HUES6 (cell line): Measurements from ENCODE around the gene CGRRF1.
A peak's percentile ranks its signal among the peaks of the same experiment; 100 is the strongest.

Experiments used
- H3K27ac ChIP-seq: 2 replicates; pipeline ENCODE4 v1.7.0; 2013; ENCODE audit warnings: low read depth, mild to moderate bottlenecking, low read length, inconsistent platforms
- H3K27me3 ChIP-seq: 2 replicates; pipeline ENCODE4 v1.6.1; 2013; ENCODE audit warnings: low read length; ENCODE audit not compliant: control insufficient read depth, insufficient read depth
- H3K36me3 ChIP-seq: 2 replicates; pipeline ENCODE4 v1.6.1; 2013; ENCODE audit warnings: low read length; ENCODE audit not compliant: control insufficient read depth, insufficient read depth
- H3K4me1 ChIP-seq: 2 replicates; pipeline ENCODE4 v1.6.1; 2013; ENCODE audit warnings: low read length; ENCODE audit not compliant: control insufficient read depth, insufficient read depth
- H3K4me3 ChIP-seq: 2 replicates; pipeline ENCODE4 v1.5.1; 2013; ENCODE audit warnings: low read depth, low read length
- H3K9ac ChIP-seq: one replicate; pipeline ENCODE4 v1.6.1; 2013; ENCODE audit warnings: mild to moderate bottlenecking, low read length
- H3K9me3 ChIP-seq: 2 replicates; pipeline ENCODE4 v1.6.1; 2013; ENCODE audit warnings: low read depth, low read length; ENCODE audit not compliant: control insufficient read depth, insufficient read depth

CGRRF1 gene, protein sequence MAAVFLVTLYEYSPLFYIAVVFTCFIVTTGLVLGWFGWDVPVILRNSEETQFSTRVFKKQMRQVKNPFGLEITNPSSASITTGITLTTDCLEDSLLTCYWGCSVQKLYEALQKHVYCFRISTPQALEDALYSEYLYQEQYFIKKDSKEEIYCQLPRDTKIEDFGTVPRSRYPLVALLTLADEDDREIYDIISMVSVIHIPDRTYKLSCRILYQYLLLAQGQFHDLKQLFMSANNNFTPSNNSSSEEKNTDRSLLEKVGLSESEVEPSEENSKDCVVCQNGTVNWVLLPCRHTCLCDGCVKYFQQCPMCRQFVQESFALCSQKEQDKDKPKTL

DNA sequence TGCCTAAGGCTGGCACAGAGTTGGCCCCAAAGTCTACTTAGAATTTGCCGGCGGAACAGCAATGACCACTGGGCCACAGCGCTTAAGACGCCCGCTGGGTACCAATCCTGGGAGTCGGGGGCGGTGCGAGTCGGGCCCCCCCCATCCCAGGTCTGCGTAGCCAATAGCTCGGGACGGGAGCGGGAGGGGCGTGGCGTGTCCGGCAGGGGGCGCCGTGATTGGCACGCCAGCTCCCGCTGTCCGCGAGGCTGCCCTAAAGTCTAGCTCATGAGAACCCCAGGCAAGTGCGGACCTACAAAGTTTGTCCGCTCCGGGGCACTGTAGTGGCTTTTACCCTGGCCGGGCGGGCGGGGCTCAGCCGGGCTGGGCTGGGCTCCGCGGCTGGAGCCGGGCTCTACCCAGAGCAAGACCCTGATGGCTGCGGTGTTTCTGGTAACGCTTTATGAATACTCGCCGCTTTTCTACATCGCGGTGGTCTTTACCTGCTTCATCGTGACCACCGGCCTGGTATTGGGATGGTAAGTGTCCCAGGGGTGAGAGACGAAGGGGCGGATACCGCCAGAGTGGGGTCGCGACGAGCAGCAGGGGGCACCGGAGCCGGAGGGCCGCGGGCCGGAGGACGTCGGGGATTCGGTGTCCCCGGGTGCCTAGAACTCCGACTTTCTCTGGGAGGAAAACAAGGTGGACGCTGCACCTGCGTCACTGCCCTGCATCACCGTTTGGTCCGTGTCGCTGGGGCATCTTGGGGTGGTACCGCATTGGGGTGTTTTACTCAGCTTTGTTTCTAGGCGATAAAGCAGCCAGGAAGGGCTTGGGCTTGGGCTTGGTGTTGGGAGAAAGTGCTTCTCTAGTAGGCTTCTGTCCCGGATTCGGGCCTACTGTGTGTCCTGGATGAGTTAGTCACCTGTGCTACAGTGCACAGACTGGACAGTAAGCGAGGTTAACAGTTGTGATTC lies at the start of gene CGRRF1:
Gene CGRRF1, plus strand, starts transcription at position 361 of the 956 bp plus-strand sequence. Its CDS starts 54 bp downstream, at position 415.
- Histone ChIP-seq H3K4me3 (peak within 1 kb of the TSS; percentile 82), H3K27me3 (no peaks in the 10 kb centered on the region), H3K4me1 (peaks cover 7% of the 10 kb centered on the region), H3K27ac (peak within 1 kb of the TSS; percentile 28; the same call in 1 of the 2 replicates), H3K36me3 (no peaks in the 10 kb centered on the region), H3K9ac (peak within 1 kb of the TSS; percentile 83), H3K9me3 (peaks cover 3% of the 10 kb centered on the region; the same call in 1 of the 2 replicates)

DNA sequence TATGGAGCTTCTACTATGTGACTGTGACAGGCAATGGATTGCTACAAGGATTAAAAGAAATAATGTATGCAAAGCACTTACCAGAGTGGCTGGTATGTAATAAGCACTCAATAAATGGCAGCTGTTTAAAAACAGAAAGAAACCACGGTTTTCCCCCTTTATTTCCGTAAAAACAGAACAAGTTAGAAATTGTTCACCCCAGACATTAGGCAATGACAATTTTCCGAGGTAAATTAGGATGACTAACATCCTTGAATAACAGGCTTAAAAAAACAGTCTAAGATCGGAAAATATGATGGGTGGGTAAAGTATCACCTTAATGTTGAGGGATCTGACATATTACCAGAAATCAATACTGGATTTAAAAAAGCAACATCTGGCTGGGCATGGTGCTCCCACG lies 47.7 kb upstream of the CGRRF1 start:
- H3K4me3 ChIP-seq: no peak overlapping the region
- no peaks in the 10 kb centered on the region for H3K4me1 ChIP-seq
- no peak overlapping the region for H3K9ac ChIP-seq
- H3K27me3 ChIP-seq: no peaks in the 10 kb centered on the region
- no peak overlapping the region for H3K27ac ChIP-seq
- peaks cover 18% of the 10 kb centered on the region for H3K9me3 ChIP-seq
- no peaks in the 10 kb centered on the region for H3K36me3 ChIP-seq

DNA sequence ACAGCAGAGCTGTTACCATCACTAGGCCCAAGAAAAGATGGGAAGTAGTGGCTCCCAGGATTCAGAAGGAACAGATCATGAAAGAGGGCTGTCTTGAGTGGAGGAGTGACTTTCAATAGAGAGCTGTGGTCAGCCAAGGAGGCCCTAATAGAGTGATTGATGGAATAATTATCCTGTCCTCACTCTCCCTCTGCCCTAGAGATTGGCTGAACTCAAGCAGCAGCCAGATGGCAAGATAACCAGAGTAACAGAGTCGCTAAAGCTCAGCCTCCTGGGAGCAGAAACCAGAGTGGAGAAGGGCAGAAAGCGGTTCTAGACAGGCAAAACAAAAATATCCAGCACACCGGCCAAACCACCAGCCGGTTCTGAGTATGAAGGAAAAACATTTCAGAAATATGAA lies 44.1 kb upstream of the CGRRF1 start:
- H3K27me3 ChIP-seq: no peaks in the 10 kb centered on the region

DNA sequence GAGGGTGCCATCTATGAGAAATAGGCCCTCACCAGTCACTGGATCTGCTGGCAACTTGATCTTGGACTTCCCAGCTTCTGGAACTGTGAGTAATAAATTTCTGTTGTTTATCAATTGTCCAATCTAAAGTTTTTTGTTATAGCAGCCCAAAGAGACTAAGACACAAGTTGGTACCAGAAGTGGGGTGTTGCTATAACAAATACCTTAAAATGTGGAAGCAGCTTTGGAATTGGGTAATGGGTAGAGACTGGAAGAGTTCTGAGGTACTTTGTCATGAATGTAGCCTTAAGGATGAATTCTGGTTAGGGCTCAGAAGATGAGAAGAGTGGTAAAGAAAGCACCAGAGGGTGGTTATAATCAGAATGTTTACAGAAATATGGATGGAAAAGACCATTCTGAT lies 42.4 kb upstream of the CGRRF1 start:
- Histone ChIP-seq H3K9ac (no peak overlapping the region), H3K9me3 (peaks cover 17% of the 10 kb centered on the region), H3K27ac (no peak overlapping the region), H3K4me3 (no peak overlapping the region), H3K4me1 (peaks cover 8% of the 10 kb centered on the region), H3K27me3 (no peaks in the 10 kb centered on the region), H3K36me3 (0 out of 2 replicates have a peak, but pooled peaks cover 4% of the 10 kb centered on the region)

More for the DNA sequence above, 44.1 kb upstream of the CGRRF1 start:
- H3K4me3 ChIP-seq: no peak overlapping the region
- peaks cover 17% of the 10 kb centered on the region for H3K9me3 ChIP-seq
- no peaks in the 10 kb centered on the region for H3K4me1 ChIP-seq
- H3K27ac ChIP-seq: no peak overlapping the region
- H3K9ac ChIP-seq: no peak overlapping the region
- H3K36me3 ChIP-seq: 0 out of 2 replicates have a peak, but pooled peaks cover 3% of the 10 kb centered on the region

DNA sequence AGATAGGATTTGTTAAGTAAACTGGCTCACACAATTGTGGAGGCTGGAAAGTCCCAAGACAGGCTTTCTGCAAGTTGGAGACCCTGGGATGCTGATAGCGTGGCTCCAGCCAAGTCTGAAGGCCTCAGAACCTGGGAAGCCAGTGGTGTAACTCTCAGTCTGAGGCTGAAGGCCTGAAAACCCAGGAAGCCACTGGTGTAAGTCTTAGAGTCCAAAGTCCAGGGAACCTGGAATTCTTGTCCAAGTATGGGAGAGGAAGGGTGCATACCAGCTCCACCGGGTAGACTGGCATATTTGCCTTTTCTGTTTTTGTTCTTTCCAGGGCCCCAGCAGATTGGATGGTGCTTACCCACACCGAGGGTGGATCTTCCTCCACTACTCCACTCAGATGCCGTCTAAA lies 39.0 kb upstream of the CGRRF1 start:
- H3K36me3 ChIP-seq: peaks cover 13% of the 10 kb centered on the region; the same call in 1 of the 2 replicates
- H3K4me3 ChIP-seq: no peak overlapping the region
- H3K4me1 ChIP-seq: peaks cover 18% of the 10 kb centered on the region
- H3K27ac ChIP-seq: no peak overlapping the region
- H3K9ac ChIP-seq: no peak overlapping the region
- H3K27me3 ChIP-seq: no peaks in the 10 kb centered on the region
- H3K9me3 ChIP-seq: peaks cover 17% of the 10 kb centered on the region

DNA sequence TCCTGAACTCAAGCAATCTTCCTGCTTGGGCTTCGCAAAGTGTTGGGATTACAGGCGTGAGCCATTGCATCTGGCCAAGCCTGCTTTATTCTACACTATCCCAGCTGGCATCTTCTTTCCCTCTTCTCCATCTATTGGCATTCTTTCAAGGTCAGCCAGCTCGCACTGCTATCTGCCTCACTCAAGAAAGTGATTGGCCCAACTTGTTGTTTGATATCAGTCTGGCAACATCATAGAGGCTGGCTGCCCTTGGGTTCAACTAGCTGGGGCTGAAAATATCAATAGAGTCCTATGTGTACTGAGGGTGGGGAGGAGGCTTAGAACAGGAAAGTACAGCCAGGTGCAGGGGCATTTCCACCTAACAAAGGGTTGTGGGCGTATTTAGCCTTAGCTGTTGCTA lies 38.1 kb upstream of the CGRRF1 start:
- H3K27ac ChIP-seq: no peak overlapping the region
- peaks cover 17% of the 10 kb centered on the region for H3K9me3 ChIP-seq
- peaks cover 18% of the 10 kb centered on the region; the same call in 1 of the 2 replicates for H3K36me3 ChIP-seq
- no peak overlapping the region for H3K9ac ChIP-seq
- no peak overlapping the region for H3K4me3 ChIP-seq
- H3K27me3 ChIP-seq: no peaks in the 10 kb centered on the region
- H3K4me1 ChIP-seq: peaks cover 18% of the 10 kb centered on the region

DNA sequence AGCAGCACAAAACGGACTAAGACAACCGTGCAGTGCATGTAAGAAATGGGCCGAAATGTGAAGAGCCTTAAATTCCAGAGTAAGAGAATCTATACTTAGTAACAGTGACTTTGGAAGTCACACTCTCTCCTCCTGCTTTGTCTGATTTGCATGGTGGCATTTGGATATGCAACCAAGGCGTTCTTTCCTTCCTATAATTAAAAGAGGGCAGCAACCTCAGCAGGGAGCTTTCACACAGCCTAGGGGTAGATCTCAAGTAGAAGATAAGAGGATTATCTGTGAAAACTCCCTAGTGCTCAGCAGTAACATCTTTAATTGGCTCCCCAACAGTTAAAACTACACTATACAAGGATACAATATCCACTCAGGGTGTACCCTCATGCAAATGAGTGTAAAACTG lies 37.4 kb upstream of the CGRRF1 start:
- Histone ChIP-seq H3K27me3 (no peaks in the 10 kb centered on the region), H3K36me3 (peaks cover 23% of the 10 kb centered on the region; the same call in 1 of the 2 replicates), H3K4me1 (peaks cover 18% of the 10 kb centered on the region), H3K9me3 (peaks cover 11% of the 10 kb centered on the region), H3K4me3 (no peak overlapping the region), H3K27ac (no peak overlapping the region), H3K9ac (no peak overlapping the region)

DNA sequence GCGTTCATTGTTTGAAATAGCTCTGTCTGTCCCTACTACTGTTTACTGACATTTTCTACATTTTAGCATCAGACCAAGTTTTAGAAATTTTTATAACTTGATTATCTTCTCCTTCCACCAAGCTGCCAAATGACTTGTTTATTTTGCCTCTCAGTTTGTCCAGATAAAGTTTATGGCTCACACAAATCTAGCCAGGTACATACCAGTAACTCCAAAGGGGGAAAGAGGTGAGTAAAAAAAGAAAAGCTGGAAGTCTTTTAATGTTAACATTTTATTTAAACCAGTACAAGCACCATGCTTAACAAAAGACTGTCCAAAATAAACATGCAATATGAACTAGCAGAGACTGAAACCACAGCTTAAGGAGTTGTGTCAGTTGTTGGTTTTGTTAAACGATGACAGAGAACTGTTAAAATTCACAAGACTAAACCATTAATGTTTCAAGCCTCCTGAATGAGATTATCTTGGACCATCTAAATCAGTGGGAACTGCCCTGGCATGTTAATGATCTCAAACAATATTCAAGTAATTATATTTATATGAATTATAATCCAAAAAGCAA lies 35.4 kb upstream of the CGRRF1 start:
- H3K9ac ChIP-seq: no peak overlapping the region
- no peak overlapping the region for H3K27ac ChIP-seq
- peaks cover 40% of the 10 kb centered on the region for H3K36me3 ChIP-seq

DNA sequence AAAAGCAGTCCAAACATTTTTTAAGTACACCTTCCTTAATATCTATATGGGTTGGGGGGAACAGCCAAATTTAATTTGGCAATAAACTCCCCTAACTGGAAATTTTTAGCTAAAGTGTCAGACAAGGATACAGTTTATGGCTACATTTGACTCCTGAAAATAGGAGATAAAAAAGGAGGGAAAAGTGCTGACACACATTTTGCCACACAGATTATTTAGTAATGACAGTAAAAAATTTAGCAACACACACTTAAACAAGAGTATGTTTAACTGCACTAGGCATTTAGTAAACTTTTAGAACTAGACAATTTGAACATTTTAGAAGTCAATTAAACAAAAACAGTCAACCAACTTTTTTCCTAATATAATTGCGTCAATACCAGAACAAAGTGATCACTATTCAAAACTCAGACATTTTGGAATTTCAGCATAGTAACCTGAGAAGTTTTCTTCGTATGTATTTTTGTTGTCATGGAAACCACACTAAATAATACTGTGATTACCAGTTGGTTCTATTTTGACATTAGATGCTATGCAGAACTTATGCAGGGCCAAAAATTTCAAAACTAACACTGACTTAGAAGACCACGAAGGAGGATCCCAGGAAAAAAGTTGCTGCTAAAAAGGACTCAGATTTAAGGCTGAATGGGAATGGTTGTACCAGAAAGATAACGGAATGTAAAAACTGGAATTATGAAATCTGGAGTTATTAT lies 34.4 kb upstream of the CGRRF1 start:
- Histone ChIP-seq H3K9ac (no peak overlapping the region), H3K27me3 (no peaks in the 10 kb centered on the region), H3K4me3 (no peak overlapping the region), H3K36me3 (peaks cover 48% of the 10 kb centered on the region), H3K4me1 (peaks cover 18% of the 10 kb centered on the region), H3K27ac (no peak overlapping the region), H3K9me3 (no peaks in the 10 kb centered on the region)

More for the DNA sequence above, 35.4 kb upstream of the CGRRF1 start:
- no peak overlapping the region for H3K4me3 ChIP-seq
- H3K4me1 ChIP-seq: peaks cover 18% of the 10 kb centered on the region
- H3K27me3 ChIP-seq: no peaks in the 10 kb centered on the region
- H3K9me3 ChIP-seq: no peaks in the 10 kb centered on the region

DNA sequence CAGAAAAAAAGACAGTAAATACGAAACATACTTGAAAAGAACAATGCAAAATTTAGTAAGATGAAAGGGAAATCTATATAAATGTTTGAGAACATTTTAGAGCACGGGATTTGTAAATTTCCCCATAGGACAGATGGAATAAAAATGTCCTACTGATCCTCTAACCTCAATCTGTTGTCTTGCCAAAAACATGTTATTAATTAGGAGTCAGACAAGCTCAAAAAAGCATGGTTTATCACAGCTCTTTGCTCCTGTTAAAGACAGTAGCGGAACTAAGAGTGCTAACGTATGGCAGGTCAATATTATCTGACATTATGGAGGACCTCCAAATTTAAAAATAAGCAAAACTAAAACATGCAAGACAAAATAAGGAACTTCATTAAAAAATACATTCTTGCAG lies 33.8 kb upstream of the CGRRF1 start:
- H3K36me3 ChIP-seq: peaks cover 49% of the 10 kb centered on the region
- H3K4me1 ChIP-seq: peaks cover 18% of the 10 kb centered on the region
- no peak overlapping the region for H3K27ac ChIP-seq
- no peaks in the 10 kb centered on the region for H3K27me3 ChIP-seq
- H3K9me3 ChIP-seq: no peaks in the 10 kb centered on the region
- H3K9ac ChIP-seq: no peak overlapping the region
- H3K4me3 ChIP-seq: no peak overlapping the region
